Thoracic aorta endothelial cell (primary cell): ENCODE results near the gene POU3F2. TPM values are rescaled to one million over a fixed set of nuclear protein-coding genes. Genes with fewer than 3 reads are reported as not detected.

Experiments
- total RNA-seq: library from RNA; depleted of rRNA; stranded (reverse); fragments of >200 nt; gene quantifications from 2 replicates; pipeline ENCODE4 v1.2.3, GENCODE V29; 2012

POU3F2 gene
- total RNA-seq: not detected in 2 replicates

DNA sequence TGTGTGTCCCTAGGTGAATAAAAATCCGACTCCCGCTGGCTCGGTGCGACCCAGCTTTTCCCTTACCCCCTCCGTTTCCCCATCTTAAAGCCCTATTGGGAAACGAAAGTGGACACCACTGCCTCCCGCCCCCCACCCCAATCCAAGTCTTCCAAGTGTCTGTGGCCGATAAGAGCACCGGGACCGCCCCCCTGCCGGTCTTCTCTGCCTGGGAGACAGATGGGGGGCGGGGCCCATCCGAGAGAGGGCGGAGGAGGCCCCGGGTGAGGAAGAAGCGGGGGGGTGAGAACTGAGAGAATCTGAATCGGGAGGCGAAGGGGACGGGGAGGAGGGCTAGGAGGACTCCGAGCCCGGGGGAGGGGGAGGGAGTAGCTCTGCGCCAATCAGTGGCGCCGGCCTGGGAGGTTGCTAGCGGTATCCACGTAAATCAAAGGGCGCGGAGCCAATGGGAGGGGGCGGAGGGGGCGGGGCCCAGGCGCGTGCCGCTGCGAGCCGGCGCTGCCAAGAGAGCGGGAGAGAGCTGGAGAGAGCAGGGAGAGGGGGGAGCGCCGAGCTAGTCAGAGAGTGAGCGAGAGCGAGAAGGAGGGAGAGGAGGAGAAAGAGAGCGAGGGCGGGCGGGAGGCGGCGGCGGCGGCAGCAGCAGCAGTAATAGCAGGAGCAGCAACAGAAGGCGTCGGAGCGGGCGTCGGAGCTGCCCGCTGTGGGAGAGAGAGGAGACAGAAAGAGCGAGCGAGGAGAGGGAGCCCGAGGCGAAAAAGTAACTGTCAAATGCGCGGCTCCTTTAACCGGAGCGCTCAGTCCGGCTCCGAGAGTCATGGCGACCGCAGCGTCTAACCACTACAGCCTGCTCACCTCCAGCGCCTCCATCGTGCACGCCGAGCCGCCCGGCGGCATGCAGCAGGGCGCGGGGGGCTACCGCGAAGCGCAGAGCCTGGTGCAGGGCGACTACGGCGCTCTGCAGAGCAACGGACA lies at the start of gene POU3F2:
TSS of gene POU3F2 (plus strand) at position 515 of the 972 bp plus-strand sequence. CDS start at position 815, 300 bp downstream.

Other genes starting within 250 kb of the POU3F2 start
- gene FBXL4, start 113.4 kb downstream of the POU3F2 start, total RNA-seq: 12.2 and 15.6 TPM in 2 replicates